Large intestine (tissue), 3 donors: Measurements from ENCODE around the gene ATP8A2. TPM values are rescaled to one million over a fixed set of nuclear protein-coding genes. Genes with fewer than 3 reads are reported as not detected.

ENCODE experiments used
- DNase-seq, 2 donors: peaks; one replicate each; pipeline versions ENCODE4 v3.0.0 to v3.0.0-alpha.2; 2013
- H3K27ac ChIP-seq: one replicate; pipeline ENCODE4 v1.5.1; 2013; ENCODE audit warnings: low read length
- H3K27me3 ChIP-seq: 2 replicates; pipeline ENCODE4 v1.6.1; 2013; ENCODE audit warnings: low read length; ENCODE audit not compliant: control insufficient read depth, insufficient read depth
- H3K36me3 ChIP-seq: 2 replicates; pipeline ENCODE4 v1.6.1; 2013; ENCODE audit warnings: low read length; ENCODE audit not compliant: control insufficient read depth, insufficient read depth
- H3K4me1 ChIP-seq: one replicate; pipeline ENCODE4 v1.6.1; 2013; ENCODE audit warnings: low read length; ENCODE audit not compliant: control insufficient read depth, insufficient read depth
- H3K4me3 ChIP-seq: one replicate; pipeline ENCODE4 v1.5.1; 2013; ENCODE audit warnings: low read length
- H3K9me3 ChIP-seq: one replicate; pipeline ENCODE4 v1.6.1; 2013; ENCODE audit warnings: mild to moderate bottlenecking, low read depth, low read length, moderate library complexity; ENCODE audit not compliant: control insufficient read depth
- WGBS: methylation state at CpG from one replicate; pipeline ENCODE4 v1.1.5; 2013; ENCODE audit warnings: low lambda C conversion rate; ENCODE audit not compliant: insufficient coverage; 5-methylcytosine and 5-hydroxymethylcytosine counted together
- polyA plus RNA-seq: library from polyadenylated mRNA; unstranded; fragments of 120-200 nt; gene quantifications from one replicate; pipeline ENCODE4 v1.2.1, GENCODE V29; 2013

The ATP8A2 gene
- polyA plus RNA-seq, 1 donor, result 2.3 TPM

GRCh38 chr13:25715760-25716159 lies 344.0 kb downstream of the ATP8A2 start:
- WGBS, result no CpG with 5 or more reads among the region's 1 CpG
- Histone ChIP-seq H3K9me3 (no peaks in the 10 kb centered on the region), H3K4me3 (no peak overlapping the region), H3K36me3 (no peaks in the 10 kb centered on the region), H3K4me1 (no peaks in the 10 kb centered on the region), H3K27ac (no peak overlapping the region), H3K27me3 (peaks cover 4% of the 10 kb centered on the region)
- no peak for DNase-seq

GRCh38 chr13:25717666-25718197 lies 346.0 kb downstream of the ATP8A2 start:
- no peak for DNase-seq
- no peaks in the 10 kb centered on the region for H3K4me1 ChIP-seq
- H3K9me3 ChIP-seq, result no peaks in the 10 kb centered on the region
- no peak overlapping the region for H3K27ac ChIP-seq
- H3K27me3 ChIP-seq, result no peaks in the 10 kb centered on the region
- no peaks in the 10 kb centered on the region for H3K36me3 ChIP-seq
- WGBS, result 93% methylated on average over 2 of the region's 5 CpGs
- H3K4me3 ChIP-seq, result no peak overlapping the region

- no peaks in the 10 kb centered on the region for H3K27me3 ChIP-seq
- DNase-seq, result no peak
- H3K9me3 ChIP-seq, result no peaks in the 10 kb centered on the region
- WGBS, result no CpG with 5 or more reads among the region's 2 CpGs
- H3K4me1 ChIP-seq, result no peaks in the 10 kb centered on the region
- no peak overlapping the region for H3K27ac ChIP-seq
- H3K36me3 ChIP-seq, result no peaks in the 10 kb centered on the region
- H3K4me3 ChIP-seq, result no peak overlapping the region
Measured at GRCh38 chr13:25719666-25720065, 347.9 kb downstream of the ATP8A2 start.

GRCh38 chr13:25722893-25723292 lies 351.1 kb downstream of the ATP8A2 start:
- Histone ChIP-seq H3K27me3 (peaks cover 3% of the 10 kb centered on the region), H3K4me3 (no peak overlapping the region), H3K36me3 (no peaks in the 10 kb centered on the region), H3K27ac (no peak overlapping the region), H3K4me1 (no peaks in the 10 kb centered on the region), H3K9me3 (no peaks in the 10 kb centered on the region)
- DNase-seq, result no peak
- 100% methylated on average over 1 of the region's 1 CpG for WGBS

- no peak overlapping the region for H3K27ac ChIP-seq
- no peaks in the 10 kb centered on the region for H3K4me1 ChIP-seq
- WGBS, result no CpG with 5 or more reads among the region's 3 CpGs
Measured at GRCh38 chr13:25725104-25725503, 353.3 kb downstream of the ATP8A2 start.

GRCh38 chr13:25727250-25727649 lies 355.5 kb downstream of the ATP8A2 start:
- no CpG with 5 or more reads among the region's 6 CpGs for WGBS
- H3K4me3 ChIP-seq, result no peak overlapping the region
- H3K36me3 ChIP-seq, result no peaks in the 10 kb centered on the region
- H3K4me1 ChIP-seq, result no peaks in the 10 kb centered on the region
- DNase-seq, result no peak
- H3K9me3 ChIP-seq, result no peaks in the 10 kb centered on the region
- peaks cover 3% of the 10 kb centered on the region for H3K27me3 ChIP-seq
- H3K27ac ChIP-seq, result no peak overlapping the region

More at GRCh38 chr13:25725104-25725503, 353.3 kb downstream of the ATP8A2 start:
- DNase-seq, result no peak
- Histone ChIP-seq H3K4me3 (no peak overlapping the region), H3K27me3 (peaks cover 3% of the 10 kb centered on the region), H3K9me3 (no peaks in the 10 kb centered on the region), H3K36me3 (no peaks in the 10 kb centered on the region)

- peaks cover 3% of the 10 kb centered on the region for H3K27me3 ChIP-seq
- no peaks in the 10 kb centered on the region for H3K4me1 ChIP-seq
- no peak overlapping the region for H3K27ac ChIP-seq
- H3K36me3 ChIP-seq, result no peaks in the 10 kb centered on the region
- H3K4me3 ChIP-seq, result no peak overlapping the region
- H3K9me3 ChIP-seq, result no peaks in the 10 kb centered on the region
- no peak for DNase-seq
- WGBS, result 50% methylated on average over 1 of the region's 8 CpGs
Measured at GRCh38 chr13:25727810-25728209, 356.0 kb downstream of the ATP8A2 start.

- no peaks in the 10 kb centered on the region for H3K4me1 ChIP-seq
- no peaks in the 10 kb centered on the region for H3K9me3 ChIP-seq
- H3K4me3 ChIP-seq, result no peak overlapping the region
- 92% methylated on average over 2 of the region's 7 CpGs for WGBS
- H3K36me3 ChIP-seq, result no peaks in the 10 kb centered on the region
- no peak overlapping the region for H3K27ac ChIP-seq
- H3K27me3 ChIP-seq, result peaks cover 3% of the 10 kb centered on the region
- no peak for DNase-seq
Measured at GRCh38 chr13:25729201-25729600, 357.4 kb downstream of the ATP8A2 start.

- Histone ChIP-seq H3K27me3 (peaks cover 3% of the 10 kb centered on the region), H3K27ac (no peak overlapping the region), H3K4me1 (no peaks in the 10 kb centered on the region), H3K9me3 (no peaks in the 10 kb centered on the region), H3K36me3 (no peaks in the 10 kb centered on the region), H3K4me3 (no peak overlapping the region)
- DNase-seq, result no peak
- whole genome bisulfite sequencing, result over 99% methylated on average over 4 of the region's 4 CpGs
Measured at GRCh38 chr13:25731037-25731436, 359.3 kb downstream of the ATP8A2 start.

- H3K9me3 ChIP-seq, result no peaks in the 10 kb centered on the region
- no peaks in the 10 kb centered on the region for H3K36me3 ChIP-seq
- no peaks in the 10 kb centered on the region for H3K4me1 ChIP-seq
- H3K27me3 ChIP-seq, result peaks cover 3% of the 10 kb centered on the region
- no peak overlapping the region for H3K27ac ChIP-seq
- no peak for DNase-seq
- H3K4me3 ChIP-seq, result no peak overlapping the region
- WGBS, result 90% methylated on average over 3 of the region's 4 CpGs
Measured at GRCh38 chr13:25731536-25731935, 359.8 kb downstream of the ATP8A2 start.

- 69% methylated on average over 3 of the region's 7 CpGs for WGBS
- no peak overlapping the region for H3K4me3 ChIP-seq
Measured at GRCh38 chr13:25732111-25732865, 360.5 kb downstream of the ATP8A2 start.

More at GRCh38 chr13:25732111-25732865, 360.5 kb downstream of the ATP8A2 start:
- Histone ChIP-seq H3K27me3 (no peaks in the 10 kb centered on the region), H3K36me3 (no peaks in the 10 kb centered on the region), H3K27ac (no peak overlapping the region), H3K9me3 (no peaks in the 10 kb centered on the region), H3K4me1 (no peaks in the 10 kb centered on the region)
- no peak for DNase-seq
